Measurements from ENCODE around the gene WDTC1. TPM values are rescaled to one million over a fixed set of nuclear protein-coding genes. Genes with fewer than 3 reads are reported as not detected.

The WDTC1 gene
- total RNA-seq, 4 donors from 2014 or later: 36.0 to 62.5 (median 44.2) TPM

- in situ Hi-C loops (cut with MboI; ENCODE audit: low pct_ligation_motif_present in 1 of 4, low pct_unique_long_range_greater_than_20kb in 1 of 4, low sequenced_read_pairs in 3 of 4) (no loop called here), intact Hi-C loops (cut with DNase I; ENCODE audit: low total_unique reads) (no loop called here)
- Histone ChIP-seq H3K9me3 (no peaks in the 10 kb centered on the region), H3K4me1 (peaks cover 0 to 10% (median 3%) of the 10 kb centered on the region in 4 donors), H3K27ac (no peak overlapping the region), H3K4me3 (no peak overlapping the region), H3K36me3 (peaks cover 0 to 4% (median 2%) of the 10 kb centered on the region in 4 donors), H3K27me3 (no peaks in the 10 kb centered on the region)
- DNase-seq: no peak
- TF ChIP-seq POLR2A (IDR thresholded peaks at IDR 0.05) (no peak), POLR2AphosphoS5 (IDR thresholded peaks at IDR 0.05) (no peak), CTCF (IDR thresholded peaks at IDR 0.05) (no peak), EP300 (IDR thresholded peaks at IDR 0.05; ENCODE audit: low read depth) (no peak)
- 90% methylated on average over 5 of the region's 5 CpGs; no CpG with 5 or more reads in 1 of the 2 donors for WGBS, 2 donors (ENCODE audit: low coverage in 1 of 2)
Observed at GRCh38 chr1:27336756-27337155, 102.3 kb downstream of the WDTC1 start.

GRCh38 chr1:27338751-27339150 is 104.3 kb downstream of the WDTC1 start:
- TF ChIP-seq CTCF (IDR thresholded peaks at IDR 0.05) (no peak), EP300 (IDR thresholded peaks at IDR 0.05; ENCODE audit: low read depth) (no peak), POLR2AphosphoS5 (IDR thresholded peaks at IDR 0.05) (no peak), POLR2A (IDR thresholded peaks at IDR 0.05) (no peak)
- H3K27ac ChIP-seq: no peak overlapping the region
- H3K36me3 ChIP-seq: peaks cover 0 to 4% (median 2%) of the 10 kb centered on the region in 4 donors
- DNase-seq: no peak
- no peaks in the 10 kb centered on the region for H3K27me3 ChIP-seq
- H3K4me1 ChIP-seq: peaks cover 0 to 15% (median 9%) of the 10 kb centered on the region in 4 donors
- in situ Hi-C loops (cut with MboI; ENCODE audit: low pct_ligation_motif_present in 1 of 4, low pct_unique_long_range_greater_than_20kb in 1 of 4, low sequenced_read_pairs in 3 of 4): no loop called here
- intact Hi-C loops (cut with DNase I; ENCODE audit: low total_unique reads): no loop called here
- no peaks in the 10 kb centered on the region for H3K9me3 ChIP-seq
- no peak overlapping the region for H3K4me3 ChIP-seq
- WGBS, 2 donors (ENCODE audit: low coverage in 1 of 2): 90 to 100% methylated on average over 1 to 6 of the region's 6 CpGs

- Histone ChIP-seq H3K4me3 (no peak overlapping the region), H3K27me3 (no peaks in the 10 kb centered on the region), H3K27ac (no peak overlapping the region), H3K4me1 (peaks cover 0 to 15% (median 9%) of the 10 kb centered on the region in 4 donors), H3K9me3 (no peaks in the 10 kb centered on the region), H3K36me3 (peaks cover 0 to 4% (median under 1%) of the 10 kb centered on the region in 4 donors)
- intact Hi-C loops (cut with DNase I; ENCODE audit: low total_unique reads): no loop called here
- DNase-seq: no peak
- 73 to 78% methylated on average over 3 to 5 of the region's 5 CpGs for WGBS, 2 donors (ENCODE audit: low coverage in 1 of 2)
- TF ChIP-seq POLR2A (IDR thresholded peaks at IDR 0.05) (no peak), EP300 (IDR thresholded peaks at IDR 0.05; ENCODE audit: low read depth) (no peak), CTCF (IDR thresholded peaks at IDR 0.05) (no peak), POLR2AphosphoS5 (IDR thresholded peaks at IDR 0.05) (no peak)
- in situ Hi-C loops (cut with MboI; ENCODE audit: low pct_ligation_motif_present in 1 of 4, low pct_unique_long_range_greater_than_20kb in 1 of 4, low sequenced_read_pairs in 3 of 4): no loop called here
Observed at GRCh38 chr1:27339213-27339612, 104.8 kb downstream of the WDTC1 start.

GRCh38 chr1:27341525-27342252 is 107.3 kb downstream of the WDTC1 start, which contains the start of gene SYTL1:
Gene SYTL1, plus strand, starts transcription at chr1:27342022. Its CDS starts 3,313 bp downstream, at chr1:27345335.
- no peak for TF ChIP-seq CTCF (IDR thresholded peaks at IDR 0.05)
- no peak for TF ChIP-seq POLR2AphosphoS5 (IDR thresholded peaks at IDR 0.05)
- peak; percentile 12 for TF ChIP-seq POLR2A (IDR thresholded peaks at IDR 0.05)
- Histone ChIP-seq H3K4me1 (peaks cover 0 to 15% (median 9%) of the 10 kb centered on the region in 4 donors), H3K9me3 (no peaks in the 10 kb centered on the region), H3K27ac (peak within 1 kb of the TSS; percentile 65 to 70 (median 67)), H3K4me3 (peak within 1 kb of the TSS; percentile 22 to 37 (median 28)), H3K27me3 (no peaks in the 10 kb centered on the region), H3K36me3 (no peaks in the 10 kb centered on the region)
- DNase-seq: peak; percentile 75
- in situ Hi-C loops (cut with MboI; ENCODE audit: low pct_ligation_motif_present in 1 of 4, low pct_unique_long_range_greater_than_20kb in 1 of 4, low sequenced_read_pairs in 3 of 4) (no loop called here), intact Hi-C loops (cut with DNase I; ENCODE audit: low total_unique reads) (no loop called here)
- WGBS, 2 donors (ENCODE audit: low coverage in 1 of 2): 19% methylated on average over 19 of the region's 22 CpGs; no CpG with 5 or more reads in 1 of the 2 donors
